ENCODE data around the gene NME8. TPM values are rescaled to one million over a fixed set of nuclear protein-coding genes. Genes with fewer than 3 reads are reported as not detected.

Gene NME8
- total and polyA plus RNA-seq, 2 donors (not counting 1 experiment from before 2014, with no cell fraction given), result not detected

- H3K27me3 ChIP-seq (replicated peaks in 1 of 4; ENCODE audit: control extremely low read depth in 1 of 4, control insufficient read depth in 3 of 4, insufficient read depth in 4 of 4, low read length in 3 of 4), result no peaks in the 10 kb centered on the region
- Mint-ChIP-seq H3K4me1 (no peaks in the 10 kb centered on the region), H3K27ac (no peak overlapping the region), H3K4me3 (no peak overlapping the region), H3K9me3 (ENCODE audit: insufficient read depth) (peaks cover 6% of the 10 kb centered on the region), H3K27me3 (peaks cover 17% of the 10 kb centered on the region)
- TF ChIP-seq EZH2 (IDR thresholded peaks at IDR 0.05; ENCODE audit: borderline replicate concordance, insufficient read depth, low read depth, low read length, poor library complexity, severe bottlenecking) (no peak), CTCF (IDR thresholded peaks at IDR 0.05) (no peak)
- DNase-seq (no peak), ATAC-seq (ENCODE audit: low read depth) (no peak)
- H3K4me3 ChIP-seq (ENCODE audit: control extremely low read depth in 1 of 5, extremely low read depth in 1 of 5, insufficient read depth in 1 of 5, low read depth in 2 of 5, low read length in 4 of 5), result no peak overlapping the region
- peaks cover 0 to 15% (median 3%) of the 10 kb centered on the region in 3 donors for H3K9me3 ChIP-seq (ENCODE audit: control extremely low read depth in 1 of 3, control insufficient read depth in 2 of 3, insufficient read depth in 1 of 3, low read length in 2 of 3)
- H3K36me3 ChIP-seq (replicated peaks in 1 of 2; ENCODE audit: control extremely low read depth in 1 of 2, control insufficient read depth in 1 of 2, extremely low read depth in 1 of 2, insufficient read depth in 2 of 2, low read length in 1 of 2), result no peaks in the 10 kb centered on the region
- H3K9ac ChIP-seq (ENCODE audit: low read length), result no peak overlapping the region
- H2AFZ ChIP-seq (ENCODE audit: insufficient read depth, low read depth, low read length, poor library complexity, severe bottlenecking), result no peak overlapping the region
- H3K79me2 ChIP-seq (ENCODE audit: control insufficient read depth, insufficient read depth, low read length), result no peaks in the 10 kb centered on the region
- intact Hi-C loops (cut with micrococcal nuclease), result no loop called here
- H3K27ac ChIP-seq (ENCODE audit: low read length in 2 of 2), result no peak overlapping the region
- ChIA-PET CTCF (interaction anchor here (0.7 kb wide), 1 partner anchor 12 kb away, joined by 3 read pairs; no protein-coding TSS in a partner anchor), POLR2A (no interaction called here)
- H4K20me1 ChIP-seq (ENCODE audit: control insufficient read depth, insufficient read depth, low read length, poor library complexity, severe bottlenecking), result no peaks in the 10 kb centered on the region
- no peak overlapping the region for H3K4me2 ChIP-seq (replicated peaks; ENCODE audit: low read depth, low read length, poor library complexity, severe bottlenecking)
- WGBS (ENCODE audit: insufficient coverage), result 94% methylated on average over 5 of the region's 6 CpGs
- no peaks in the 10 kb centered on the region for H3K4me1 ChIP-seq (ENCODE audit: control insufficient read depth in 2 of 2, insufficient read depth in 2 of 2, low read length in 2 of 2)
Measured at GRCh38 chr7:37882086-37882485, 33.7 kb downstream of the NME8 start.

DNA sequence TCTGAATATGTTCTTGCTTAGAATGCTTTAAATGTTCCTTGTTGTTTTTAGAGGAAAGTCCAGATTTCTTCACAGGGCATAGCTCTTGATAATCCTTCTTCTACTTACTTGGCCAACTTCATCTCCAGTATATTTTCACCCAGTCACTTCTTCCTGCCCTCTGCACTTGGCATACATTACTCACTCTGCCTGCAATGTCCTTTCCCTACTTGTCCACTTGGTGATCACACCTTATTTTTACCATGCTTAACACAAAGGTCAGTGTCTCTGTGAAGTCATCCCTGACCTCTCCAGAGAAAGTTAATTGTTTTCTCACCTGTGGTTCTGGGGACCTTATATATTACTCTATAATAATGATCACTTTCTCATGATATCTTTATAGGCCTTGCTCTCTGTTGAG lies 45.0 kb downstream of the NME8 start:
- no peak for ATAC-seq (ENCODE audit: low read depth)
- Mint-ChIP-seq H3K27me3 (peaks cover 15% of the 10 kb centered on the region), H3K27ac (no peak overlapping the region)

More for the DNA sequence above, 45.0 kb downstream of the NME8 start:
- TF ChIP-seq CTCF (IDR thresholded peaks at IDR 0.05) (no peak), EZH2 (IDR thresholded peaks at IDR 0.05; ENCODE audit: borderline replicate concordance, insufficient read depth, low read depth, low read length, poor library complexity, severe bottlenecking) (no peak)
- intact Hi-C loops (cut with micrococcal nuclease), result no loop called here
- H3K9ac ChIP-seq (ENCODE audit: low read length), result no peak overlapping the region
- no peaks in the 10 kb centered on the region for H3K9me3 ChIP-seq (ENCODE audit: control extremely low read depth in 1 of 3, control insufficient read depth in 2 of 3, insufficient read depth in 1 of 3, low read length in 2 of 3)
- no peak overlapping the region for H2AFZ ChIP-seq (ENCODE audit: insufficient read depth, low read depth, low read length, poor library complexity, severe bottlenecking)
- Mint-ChIP-seq H3K9me3 (ENCODE audit: insufficient read depth) (no peaks in the 10 kb centered on the region), H3K4me1 (no peaks in the 10 kb centered on the region), H3K4me3 (no peak overlapping the region)
- H3K4me2 ChIP-seq (replicated peaks; ENCODE audit: low read depth, low read length, poor library complexity, severe bottlenecking), result no peak overlapping the region
- H3K4me3 ChIP-seq (ENCODE audit: control extremely low read depth in 1 of 5, extremely low read depth in 1 of 5, insufficient read depth in 1 of 5, low read depth in 2 of 5, low read length in 4 of 5), result no peak overlapping the region
- no peak for DNase-seq
- ChIA-PET POLR2A (no interaction called here), CTCF (no interaction called here)
- no peaks in the 10 kb centered on the region for H3K4me1 ChIP-seq (ENCODE audit: control insufficient read depth in 2 of 2, insufficient read depth in 2 of 2, low read length in 2 of 2)
- no peak overlapping the region for H3K27ac ChIP-seq (ENCODE audit: low read length in 2 of 2)
- no peaks in the 10 kb centered on the region for H3K79me2 ChIP-seq (ENCODE audit: control insufficient read depth, insufficient read depth, low read length)
- H3K27me3 ChIP-seq (replicated peaks in 1 of 4; ENCODE audit: control extremely low read depth in 1 of 4, control insufficient read depth in 3 of 4, insufficient read depth in 4 of 4, low read length in 3 of 4), result peaks cover 0 to 3% (median 0%) of the 10 kb centered on the region in 4 experiments
- H3K36me3 ChIP-seq (replicated peaks in 1 of 2; ENCODE audit: control extremely low read depth in 1 of 2, control insufficient read depth in 1 of 2, extremely low read depth in 1 of 2, insufficient read depth in 2 of 2, low read length in 1 of 2), result no peaks in the 10 kb centered on the region
- H4K20me1 ChIP-seq (ENCODE audit: control insufficient read depth, insufficient read depth, low read length, poor library complexity, severe bottlenecking), result no peaks in the 10 kb centered on the region
